HepG2 (cell line): ENCODE results near the gene GAREM1. TPM values are rescaled to one million over a fixed set of nuclear protein-coding genes. Genes with fewer than 3 reads are reported as not detected.

Experiments
- ATAC-seq: fragments of 200-7000 bp; cut with Tn5 transposase; 3 replicates; pipeline ENCODE4 v1.9.1; 2020; ENCODE audit warnings: mild to moderate bottlenecking, moderate library complexity
- BruUV-seq: library from RNA; stranded (reverse); fragments of 400-500 nt; replicated peaks from 2 replicates; lab custom pipeline; 2021; lab: Mats Ljungman, UMichigan
- CTCF ChIA-PET: fragments of 300-600 bp; formaldehyde crosslinking; extraction: SDS; loops from one replicate; lab custom pipeline; 2021; ENCODE audit warnings: low total read pairs, inconsistent platforms, low intra/inter-chr PET ratio; lab: Yijun Ruan, JAX
- POLR2A ChIA-PET: fragments of 350-600 bp; sonication (Branson Sonifier 250); formaldehyde crosslinking; loops from one replicate; lab custom pipeline; 2020; ENCODE audit warnings: antibody characterized with exemption, inconsistent platforms; lab: Yijun Ruan, JAX
- DNase-seq: peaks from one replicate; pipeline ENCODE4 v3.0.0-alpha.2; 2015; ENCODE audit warnings: low spot score
- FAIRE-seq: peaks from 3 replicates; lab custom pipeline; 2011; peaks lifted over from hg19 to GRCh38; lab: Jason Lieb, UNC
- H2AFZ ChIP-seq: one replicate; pipeline ENCODE4 v1.6.1; 2011; ENCODE audit warnings: low read length, inconsistent platforms
- H3K27ac ChIP-seq: fragments of 300-600 bp; 3 replicates; pipeline ENCODE4 v1.8.0; 2011; ENCODE audit warnings: mixed run types, mild to moderate bottlenecking, mixed read lengths, low read length, inconsistent platforms; ENCODE audit not compliant: insufficient read depth; ENCODE audit errors: extremely low read length
- H3K27me3 ChIP-seq, 2 experiments: fragments of 200-600 bp in 1 of 2; 2 replicates in 1 of 2; 3 replicates in 1 of 2; pipeline versions ENCODE4 v1.6.0 to v1.8.0; 2011; ENCODE audit warnings: low read length in 2 of 2, mild to moderate bottlenecking in 2 of 2, moderate library complexity in 2 of 2, inconsistent platforms in 1 of 2; ENCODE audit not compliant: insufficient read depth in 2 of 2, control insufficient read depth in 1 of 2
- H3K36me3 ChIP-seq, 2 experiments: fragments of 200-600 bp in 1 of 2; replicated peaks in 1 of 2; 2 replicates in 1 of 2; 3 replicates in 1 of 2; pipeline versions ENCODE4 v1.5.1 to v1.8.0; 2011; ENCODE audit warnings: low read length in 2 of 2, inconsistent platforms in 1 of 2; ENCODE audit not compliant: insufficient read depth in 2 of 2, control insufficient read depth in 1 of 2
- H3K4me1 ChIP-seq: 2 replicates; pipeline ENCODE4 v1.5.1; 2012; ENCODE audit warnings: low read length, inconsistent platforms; ENCODE audit not compliant: insufficient read depth
- H3K4me2 ChIP-seq: 2 replicates; pipeline ENCODE4 v1.6.0; 2011; ENCODE audit warnings: low read depth, low read length, inconsistent platforms
- H3K4me3 ChIP-seq, 3 experiments: fragments of 200-600 bp in 1 of 3; sonication (generic), shearing (Covaris generic) in 1 of 3; replicated peaks in 1 of 3; 2 replicates each; pipeline ENCODE4 v1.5.1; 2011 to 2016; ENCODE audit warnings: low read length in 3 of 3, inconsistent platforms in 2 of 3, low read depth in 2 of 3, mild to moderate bottlenecking in 2 of 3, control low read depth in 1 of 3, mixed read lengths in 1 of 3; ENCODE audit not compliant: insufficient read depth in 1 of 3
- H3K79me2 ChIP-seq: one replicate; pipeline ENCODE4 v1.6.1; 2011; ENCODE audit warnings: low read length, inconsistent platforms; ENCODE audit not compliant: insufficient read depth
- H3K9ac ChIP-seq: 2 replicates; pipeline ENCODE4 v1.6.0; 2011; ENCODE audit warnings: mild to moderate bottlenecking, low read depth, low read length, inconsistent platforms; ENCODE audit not compliant: insufficient read depth
- H3K9me3 ChIP-seq: 2 replicates; pipeline ENCODE4 v1.5.1; 2012; ENCODE audit warnings: mild to moderate bottlenecking, low read length
- H4K20me1 ChIP-seq: 2 replicates; pipeline ENCODE4 v1.6.0; 2011; ENCODE audit warnings: inconsistent platforms, mild to moderate bottlenecking, low read length, moderate library complexity; ENCODE audit not compliant: insufficient read depth
- CBX2 ChIP-seq, 2 experiments: fragments of 200-600 bp in 1 of 2; sonication (generic); formaldehyde crosslinking in 1 of 2; IDR thresholded peaks; 2 replicates each; pipeline versions ENCODE4 v1.7.0 to v1.8.1; 2018 to 2022; ENCODE audit warnings: low read depth in 2 of 2, low read length in 1 of 2, mild to moderate bottlenecking in 1 of 2, missing genetic modification reagents in 1 of 2
- MATR3 ChIP-seq: sonication (generic); formaldehyde crosslinking; IDR thresholded peaks from 2 replicates; pipeline ENCODE4 v1.4.0; 2020; ENCODE audit warnings: missing genetic modification reagents
- MIER2 ChIP-seq: IDR thresholded peaks from 2 replicates; pipeline ENCODE4 v1.6.1; 2016; ENCODE audit warnings: missing biosample characterization, missing genetic modification reagents
- NFKB2 ChIP-seq: sonication (generic); formaldehyde crosslinking; IDR thresholded peaks from 2 replicates; pipeline ENCODE4 v1.4.0; 2020; ENCODE audit warnings: missing genetic modification reagents, borderline replicate concordance
- PPARG ChIP-seq: conservative IDR thresholded peaks from 2 replicates; pipeline ENCODE4 v1.6.1; 2016; ENCODE audit warnings: missing biosample characterization, missing genetic modification reagents
- RAD51 ChIP-seq: fragments of 450-650 bp; IDR thresholded peaks from 2 replicates; pipeline ENCODE4 v1.6.1; 2016; ENCODE audit warnings: borderline replicate concordance
- SMC3 ChIP-seq: IDR thresholded peaks from 2 replicates; pipeline ENCODE4 v1.6.1; 2011; ENCODE audit warnings: low read length, improper control_type of control experiment
- SNAI1 ChIP-seq: sonication (generic); formaldehyde crosslinking; IDR thresholded peaks from 2 replicates; pipeline ENCODE4 v1.5.0; 2020; ENCODE audit warnings: mild to moderate bottlenecking, missing genetic modification reagents, borderline replicate concordance
- TRIM24 ChIP-seq: sonication (generic); formaldehyde crosslinking; IDR thresholded peaks from 2 replicates; pipeline ENCODE4 v1.8.0; 2022; ENCODE audit warnings: mild to moderate bottlenecking, missing genetic modification reagents
- XBP1 ChIP-seq: sonication (generic); formaldehyde crosslinking; IDR thresholded peaks from 2 replicates; pipeline ENCODE4 v1.5.0; 2020; ENCODE audit warnings: missing genetic modification reagents
- ZFX ChIP-seq: sonication (generic); formaldehyde crosslinking; IDR thresholded peaks from 2 replicates; pipeline ENCODE4 v1.4.0; 2020; ENCODE audit warnings: mild to moderate bottlenecking, low read depth, missing genetic modification reagents, moderate library complexity
- ZNF17 ChIP-seq: sonication (generic); formaldehyde crosslinking; IDR thresholded peaks from 2 replicates; pipeline ENCODE4 v1.5.0; 2020; ENCODE audit warnings: mild to moderate bottlenecking, missing genetic modification reagents
- ZNF468 ChIP-seq: sonication (generic); formaldehyde crosslinking; IDR thresholded peaks from 2 replicates; pipeline ENCODE4 v1.8.0; 2022; ENCODE audit warnings: mild to moderate bottlenecking, moderate library complexity, missing genetic modification reagents
- ZNF564 ChIP-seq: sonication (generic); formaldehyde crosslinking; IDR thresholded peaks from 2 replicates; pipeline ENCODE4 v1.8.1; 2023; ENCODE audit warnings: mild to moderate bottlenecking, missing genetic modification reagents
- ZNF572 ChIP-seq: sonication (generic); formaldehyde crosslinking; IDR thresholded peaks from 2 replicates; pipeline ENCODE4 v1.5.1; 2020; ENCODE audit warnings: mild to moderate bottlenecking, missing genetic modification reagents
- ZNF772 ChIP-seq: sonication (generic); formaldehyde crosslinking; IDR thresholded peaks from 2 replicates; pipeline ENCODE4 v1.5.0; 2020; ENCODE audit warnings: mild to moderate bottlenecking, missing genetic modification reagents
- ZNF841 ChIP-seq: sonication (generic); formaldehyde crosslinking; IDR thresholded peaks from 2 replicates; pipeline ENCODE4 v1.8.1; 2023; ENCODE audit warnings: missing genetic modification reagents, borderline replicate concordance
- ZSCAN29 ChIP-seq: sonication (generic); formaldehyde crosslinking; conservative IDR thresholded peaks from 2 replicates; pipeline ENCODE4 v1.4.0; 2020; ENCODE audit warnings: mild to moderate bottlenecking, missing genetic modification reagents
- WGBS: methylation state at CpG from one replicate; pipeline ENCODE4 v1.1.6; 2017; ENCODE audit warnings: low lambda C conversion rate; 5-methylcytosine and 5-hydroxymethylcytosine counted together
- in situ Hi-C: cut with HindIII; loops from 2 replicates; pipeline ENCODE4 v1.10.0; 2017; ENCODE audit warnings: low pct_unique_long_range_greater_than_20kb; ENCODE audit not compliant: extremely low pct_ligation_motif_present
- intact Hi-C: fragments of 100-400 bp; cut with micrococcal nuclease; formaldehyde crosslinking; loops from one replicate; pipeline ENCODE4 v1.10.0; 2022; ENCODE audit not compliant: unreplicated experiment
- polyA plus RNA-seq, 8 experiments: library from polyadenylated mRNA; depleted of rRNA in 3 of 8; stranded (reverse) in 7 of 8; unstranded in 1 of 8; fragments of >200 nt; fragmentation: Illumina TruSeq in 4 of 8; extraction: Trizol in 4 of 8; gene quantifications; 2 replicates each; pipeline versions ENCODE4 v1.2.1 to v1.2.3, GENCODE V29; 2011 to 2016; ENCODE audit warnings: low read depth in 4 of 8, missing spikeins in 1 of 8, mixed read lengths in 1 of 8; ENCODE audit not compliant: insufficient read depth in 1 of 8
- total RNA-seq, 5 experiments: library from RNA; depleted of rRNA; stranded (reverse); fragments of >200 nt; fragmentation: Illumina TruSeq; extraction: Trizol; gene quantifications; 2 replicates each; pipeline ENCODE4 v1.2.3, GENCODE V29; 2016; ENCODE audit warnings: low read depth in 1 of 5
- TF ChIP-seq, protein P1 (sequence below): IDR thresholded peaks from 2 replicates; pipeline ENCODE4 v1.6.1; 2016
- TF ChIP-seq, protein P2 (sequence below): IDR thresholded peaks from 2 replicates; pipeline ENCODE4 v1.6.1; 2016; ENCODE audit warnings: missing genetic modification reagents, missing compliant biosample characterization

Gene GAREM1
- total and polyA plus RNA-seq, 2 of the 13 experiments (the other 11 are each of a cell fraction or from before 2014, with no cell fraction given): 2.5 to 2.9 TPM

DNA sequence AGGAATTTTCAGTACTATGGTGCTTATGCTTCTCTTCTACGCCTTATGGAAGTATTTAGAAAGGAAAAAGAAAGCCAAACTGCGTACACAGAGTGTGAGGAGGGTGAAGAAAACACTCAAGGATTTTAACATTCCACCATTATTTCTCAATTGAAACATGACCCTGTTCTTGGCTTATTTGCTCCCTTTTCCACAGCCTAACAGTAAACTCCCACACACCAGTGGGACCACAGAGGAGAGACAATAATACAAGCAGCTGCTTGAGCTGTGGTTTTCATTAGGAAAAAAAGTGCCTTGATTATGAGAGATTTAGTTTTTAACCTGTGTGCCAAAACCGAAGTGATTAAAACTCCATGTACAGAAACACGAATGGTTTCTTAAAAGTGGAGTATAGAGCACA lies 146.5 kb downstream of the GAREM1 start (continued):
- TF ChIP-seq ZNF772 (CRISPR knock-in tag) (no peak), RAD51 (no peak), MATR3 (CRISPR knock-in tag) (no peak), CBX2 (IDR thresholded peaks at IDR 0.05; ENCODE audit: low read depth, low read length) (no peak), CBX2 (CRISPR knock-in tag; IDR thresholded peaks at IDR 0.05; ENCODE audit: low read depth) (no peak), NFKB2 (CRISPR knock-in tag) (no peak), XBP1 (CRISPR knock-in tag) (no peak), MIER2 (CRISPR knock-in tag) (no peak), ZFX (no peak), ZNF17 (CRISPR knock-in tag) (no peak)
- TF ChIP-seq, protein P1, sequence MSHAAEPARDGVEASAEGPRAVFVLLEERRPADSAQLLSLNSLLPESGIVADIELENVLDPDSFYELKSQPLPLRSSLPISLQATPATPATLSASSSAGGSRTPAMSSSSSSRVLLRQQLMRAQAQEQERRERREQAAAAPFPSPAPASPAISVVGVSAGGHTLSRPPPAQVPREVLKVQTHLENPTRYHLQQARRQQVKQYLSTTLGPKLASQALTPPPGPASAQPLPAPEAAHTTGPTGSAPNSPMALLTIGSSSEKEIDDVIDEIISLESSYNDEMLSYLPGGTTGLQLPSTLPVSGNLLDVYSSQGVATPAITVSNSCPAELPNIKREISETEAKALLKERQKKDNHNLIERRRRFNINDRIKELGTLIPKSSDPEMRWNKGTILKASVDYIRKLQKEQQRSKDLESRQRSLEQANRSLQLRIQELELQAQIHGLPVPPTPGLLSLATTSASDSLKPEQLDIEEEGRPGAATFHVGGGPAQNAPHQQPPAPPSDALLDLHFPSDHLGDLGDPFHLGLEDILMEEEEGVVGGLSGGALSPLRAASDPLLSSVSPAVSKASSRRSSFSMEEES (CRISPR knock-in tag): no peak
- TF ChIP-seq, protein P2, sequence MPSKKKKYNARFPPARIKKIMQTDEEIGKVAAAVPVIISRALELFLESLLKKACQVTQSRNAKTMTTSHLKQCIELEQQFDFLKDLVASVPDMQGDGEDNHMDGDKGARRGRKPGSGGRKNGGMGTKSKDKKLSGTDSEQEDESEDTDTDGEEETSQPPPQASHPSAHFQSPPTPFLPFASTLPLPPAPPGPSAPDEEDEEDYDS (CRISPR knock-in tag): no peak

DNA sequence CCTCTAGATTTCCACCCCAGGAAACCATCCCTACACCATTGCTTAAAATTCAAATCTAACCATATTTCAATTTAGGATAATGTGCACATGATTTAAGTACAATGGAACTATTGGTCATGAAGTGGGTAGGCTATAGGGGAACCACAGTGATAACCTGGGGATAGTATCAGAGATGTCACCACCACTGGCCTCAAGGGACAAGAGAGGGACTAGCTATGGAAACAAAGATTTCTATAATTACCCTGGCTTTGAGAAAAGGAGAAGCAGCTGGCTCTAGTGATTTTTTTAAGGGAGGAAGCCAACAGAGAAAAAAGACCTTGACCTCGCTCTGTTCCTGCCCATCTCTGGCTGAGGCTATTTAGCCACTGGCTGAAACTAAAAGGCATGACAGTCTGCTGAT lies 148.9 kb downstream of the GAREM1 start:
- FAIRE-seq: no peak
- in situ Hi-C loops: no loop called here
- TF ChIP-seq SMC3 (no peak), ZSCAN29 (CRISPR knock-in tag) (no peak), ZNF572 (CRISPR knock-in tag) (no peak), ZNF841 (no peak), TRIM24 (CRISPR knock-in tag) (no peak), SNAI1 (no peak), ZNF564 (CRISPR knock-in tag) (no peak), PPARG (no peak), ZNF468 (CRISPR knock-in tag) (no peak)

More for the DNA sequence above, 148.9 kb downstream of the GAREM1 start:
- ATAC-seq: no peak
- H3K27me3 ChIP-seq: no peaks in the 10 kb centered on the region
- intact Hi-C loops: no loop called here
- ChIA-PET CTCF (no interaction called here), POLR2A (no interaction called here)
- no peak overlapping the region for H3K4me2 ChIP-seq
- H3K27ac ChIP-seq: no peak overlapping the region
- H3K79me2 ChIP-seq: no peaks in the 10 kb centered on the region
- no peaks in the 10 kb centered on the region for H3K36me3 ChIP-seq
- H3K4me3 ChIP-seq: no peak overlapping the region
- BruUV-seq: no TSS peak
- 100% methylated on average over 1 of the region's 1 CpG for WGBS
- no peaks in the 10 kb centered on the region for H4K20me1 ChIP-seq
- H2AFZ ChIP-seq: no peak overlapping the region
- no peak overlapping the region for H3K9ac ChIP-seq
- no peak for DNase-seq
- no peaks in the 10 kb centered on the region for H3K9me3 ChIP-seq
- peaks cover 36% of the 10 kb centered on the region for H3K4me1 ChIP-seq
